ENCODE results near the gene U2AF1L4.

U2AF1L4 gene

DNA sequence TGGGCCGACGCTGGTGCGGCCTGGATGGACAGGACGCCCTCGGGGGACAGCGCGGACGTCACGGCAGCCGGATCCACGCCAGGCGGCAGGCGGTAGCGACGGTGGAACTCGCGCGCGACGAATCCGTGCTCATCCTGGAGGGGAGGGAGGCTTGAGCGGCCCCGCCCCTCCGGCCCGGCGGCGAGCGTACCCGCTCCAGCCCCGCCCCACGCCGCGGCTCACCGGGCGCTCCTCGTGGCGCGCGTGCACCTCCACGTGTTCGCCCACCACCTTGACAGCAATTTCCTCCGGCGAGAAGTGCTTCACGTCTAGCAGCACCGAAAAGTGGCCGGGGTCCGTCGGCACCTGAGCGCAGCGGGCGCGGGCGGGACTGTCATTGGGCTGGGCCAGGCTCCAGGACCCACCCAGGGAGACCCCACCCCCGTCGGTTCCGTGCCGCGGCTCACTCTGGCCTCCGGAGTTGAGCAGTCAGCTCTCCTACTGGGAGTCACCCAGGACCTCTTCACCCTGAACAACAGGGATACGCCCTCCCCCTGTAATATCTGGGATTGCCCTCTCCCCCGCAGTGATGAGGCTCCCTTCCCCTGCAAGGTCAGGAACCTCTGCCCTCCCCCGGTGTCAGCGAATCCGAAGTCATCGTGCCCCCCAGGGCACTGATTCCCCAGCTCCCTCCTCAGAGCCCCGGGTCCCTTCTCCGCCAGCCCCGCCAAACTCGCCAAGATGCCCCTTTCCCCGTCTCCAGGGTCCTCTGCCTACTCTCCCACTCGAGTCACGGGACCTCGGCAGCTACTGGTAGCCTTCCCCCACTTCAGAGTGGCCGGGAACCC is 10.5 kb upstream of the U2AF1L4 start:
- Histone ChIP-seq H3K27me3 (ENCODE audit: insufficient read depth, low read length) (no peaks in the 10 kb centered on the region), H2AFZ (ENCODE audit: low read length, unreplicated experiment) (peak overlapping the region; percentile 25), H3K4me3 (ENCODE audit: low read depth, low read length) (peak overlapping the region; percentile 93), H3K79me2 (ENCODE audit: control insufficient read depth, insufficient read depth, low read length, unreplicated experiment) (peaks cover 12% of the 10 kb centered on the region), H3K36me3 (ENCODE audit: insufficient read depth, low read length) (0 out of 2 replicates have a peak, but pooled peaks cover 3% of the 10 kb centered on the region), H3K27ac (ENCODE audit: low read depth, low read length) (peak overlapping the region; percentile 95), H3K4me1 (ENCODE audit: control insufficient read depth, insufficient read depth, low read length, unreplicated experiment) (peaks cover 18% of the 10 kb centered on the region)

- H3K4me1 ChIP-seq (ENCODE audit: control insufficient read depth, insufficient read depth, low read length, unreplicated experiment) = peaks cover 18% of the 10 kb centered on the region
- H3K36me3 ChIP-seq (ENCODE audit: insufficient read depth, low read length) = no peaks in the 10 kb centered on the region
- H2AFZ ChIP-seq (ENCODE audit: low read length, unreplicated experiment) = peak overlapping the region; percentile 25
- H3K79me2 ChIP-seq (ENCODE audit: control insufficient read depth, insufficient read depth, low read length, unreplicated experiment) = peaks cover 12% of the 10 kb centered on the region
- no peaks in the 10 kb centered on the region for H3K27me3 ChIP-seq (ENCODE audit: insufficient read depth, low read length)
- H3K27ac ChIP-seq (ENCODE audit: low read depth, low read length) = peak overlapping the region; percentile 72
- peak overlapping the region; percentile 93 for H3K4me3 ChIP-seq (ENCODE audit: low read depth, low read length)
These were observed 9.9 kb upstream of the U2AF1L4 start for GRCh38 chr19:35755131-35755549.

DNA sequence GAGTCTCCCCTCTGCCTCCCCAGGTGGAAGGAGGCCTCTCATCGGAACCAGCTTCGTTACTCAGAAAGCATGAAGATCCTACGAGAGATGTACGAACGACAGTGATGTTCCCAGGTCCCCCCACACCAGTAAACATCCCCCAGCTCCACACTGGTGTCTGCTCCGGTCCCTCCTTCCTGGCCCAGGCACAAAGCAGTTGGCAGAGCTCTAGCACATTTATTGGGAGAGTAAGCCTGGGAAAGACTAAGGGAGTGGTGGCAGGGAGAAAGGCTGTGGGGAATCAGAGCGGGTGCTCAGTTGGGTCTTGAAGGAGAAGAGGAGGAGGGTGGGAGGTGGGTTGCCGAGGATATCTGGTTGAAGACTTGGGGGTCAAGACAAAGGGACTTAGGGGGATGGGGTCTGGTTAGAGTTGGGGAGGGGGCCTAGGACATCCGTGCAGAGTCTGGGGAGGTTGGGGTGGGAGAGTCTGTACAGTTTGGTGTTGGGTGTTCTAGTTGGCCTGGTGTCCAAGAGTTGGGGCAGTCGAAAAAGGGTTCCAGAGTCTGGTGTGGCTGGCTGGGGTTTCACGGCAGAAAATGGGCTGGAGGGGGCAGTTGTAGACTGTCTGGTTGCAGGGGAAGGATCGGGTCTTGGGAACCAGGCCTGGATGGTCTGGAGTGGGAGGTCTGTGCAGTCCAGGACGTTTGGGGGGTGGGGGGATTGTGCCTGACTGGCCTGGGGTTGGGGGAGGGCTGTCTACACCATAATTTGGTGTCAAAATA is 9.3 kb upstream of the U2AF1L4 start:
- Histone ChIP-seq H3K27ac (ENCODE audit: low read depth, low read length) (peak overlapping the region; percentile 72), H3K79me2 (ENCODE audit: control insufficient read depth, insufficient read depth, low read length, unreplicated experiment) (peaks cover 8% of the 10 kb centered on the region), H2AFZ (ENCODE audit: low read length, unreplicated experiment) (no peak overlapping the region), H3K4me3 (ENCODE audit: low read depth, low read length) (peak overlapping the region; percentile 93), H3K4me1 (ENCODE audit: control insufficient read depth, insufficient read depth, low read length, unreplicated experiment) (peaks cover 18% of the 10 kb centered on the region), H3K36me3 (ENCODE audit: insufficient read depth, low read length) (no peaks in the 10 kb centered on the region), H3K27me3 (ENCODE audit: insufficient read depth, low read length) (no peaks in the 10 kb centered on the region)

DNA sequence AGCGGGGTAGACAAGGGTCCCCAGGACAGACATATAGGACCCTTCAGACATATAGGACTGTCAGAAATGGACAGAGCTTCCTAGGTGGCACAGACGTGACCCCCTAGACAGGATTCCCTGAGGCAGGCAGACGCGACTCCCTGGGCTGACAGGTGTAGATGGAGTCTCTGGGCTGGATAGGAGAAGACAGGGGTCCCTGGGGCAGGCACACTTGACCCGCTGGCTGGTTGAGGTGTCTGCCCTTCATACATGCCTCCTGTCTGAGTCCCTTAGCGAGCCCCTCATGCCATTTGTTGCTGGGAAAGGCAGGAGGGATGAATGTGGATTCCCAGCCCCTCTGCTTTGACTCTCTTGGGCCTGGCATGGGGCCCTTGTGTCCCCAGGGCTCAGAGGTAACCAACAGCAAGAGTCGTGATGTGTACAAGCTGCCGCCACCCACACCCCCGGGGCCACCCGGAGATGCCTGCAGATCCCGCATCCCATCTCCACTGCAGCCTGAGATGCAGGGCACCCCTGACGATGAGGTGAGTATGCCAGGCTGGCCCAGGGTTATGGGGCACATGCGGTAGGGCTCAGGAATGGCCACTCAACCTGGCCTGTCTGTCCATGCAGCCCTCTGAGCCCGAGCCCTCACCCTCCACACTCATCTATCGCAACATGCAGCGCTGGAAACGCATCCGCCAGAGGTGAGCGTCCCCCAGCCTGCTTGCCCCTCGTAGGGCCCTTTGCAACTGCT is 8.6 kb upstream of the U2AF1L4 start:
- Histone ChIP-seq H3K79me2 (ENCODE audit: control insufficient read depth, insufficient read depth, low read length, unreplicated experiment) (peaks cover 5% of the 10 kb centered on the region), H3K27ac (ENCODE audit: low read depth, low read length) (no peak overlapping the region), H2AFZ (ENCODE audit: low read length, unreplicated experiment) (no peak overlapping the region), H3K27me3 (ENCODE audit: insufficient read depth, low read length) (no peaks in the 10 kb centered on the region), H3K4me3 (ENCODE audit: low read depth, low read length) (no peak overlapping the region), H3K36me3 (ENCODE audit: insufficient read depth, low read length) (no peaks in the 10 kb centered on the region), H3K4me1 (ENCODE audit: control insufficient read depth, insufficient read depth, low read length, unreplicated experiment) (peaks cover 13% of the 10 kb centered on the region)

- H3K27ac ChIP-seq (ENCODE audit: low read depth, low read length) = no peak overlapping the region
- H2AFZ ChIP-seq (ENCODE audit: low read length, unreplicated experiment) = no peak overlapping the region
- peaks cover 14% of the 10 kb centered on the region for H3K4me1 ChIP-seq (ENCODE audit: control insufficient read depth, insufficient read depth, low read length, unreplicated experiment)
- H3K79me2 ChIP-seq (ENCODE audit: control insufficient read depth, insufficient read depth, low read length, unreplicated experiment) = peaks cover 5% of the 10 kb centered on the region
- no peaks in the 10 kb centered on the region for H3K36me3 ChIP-seq (ENCODE audit: insufficient read depth, low read length)
- H3K4me3 ChIP-seq (ENCODE audit: low read depth, low read length) = no peak overlapping the region
- no peaks in the 10 kb centered on the region for H3K27me3 ChIP-seq (ENCODE audit: insufficient read depth, low read length)
These were observed 7.6 kb upstream of the U2AF1L4 start for GRCh38 chr19:35752746-35753350.

DNA sequence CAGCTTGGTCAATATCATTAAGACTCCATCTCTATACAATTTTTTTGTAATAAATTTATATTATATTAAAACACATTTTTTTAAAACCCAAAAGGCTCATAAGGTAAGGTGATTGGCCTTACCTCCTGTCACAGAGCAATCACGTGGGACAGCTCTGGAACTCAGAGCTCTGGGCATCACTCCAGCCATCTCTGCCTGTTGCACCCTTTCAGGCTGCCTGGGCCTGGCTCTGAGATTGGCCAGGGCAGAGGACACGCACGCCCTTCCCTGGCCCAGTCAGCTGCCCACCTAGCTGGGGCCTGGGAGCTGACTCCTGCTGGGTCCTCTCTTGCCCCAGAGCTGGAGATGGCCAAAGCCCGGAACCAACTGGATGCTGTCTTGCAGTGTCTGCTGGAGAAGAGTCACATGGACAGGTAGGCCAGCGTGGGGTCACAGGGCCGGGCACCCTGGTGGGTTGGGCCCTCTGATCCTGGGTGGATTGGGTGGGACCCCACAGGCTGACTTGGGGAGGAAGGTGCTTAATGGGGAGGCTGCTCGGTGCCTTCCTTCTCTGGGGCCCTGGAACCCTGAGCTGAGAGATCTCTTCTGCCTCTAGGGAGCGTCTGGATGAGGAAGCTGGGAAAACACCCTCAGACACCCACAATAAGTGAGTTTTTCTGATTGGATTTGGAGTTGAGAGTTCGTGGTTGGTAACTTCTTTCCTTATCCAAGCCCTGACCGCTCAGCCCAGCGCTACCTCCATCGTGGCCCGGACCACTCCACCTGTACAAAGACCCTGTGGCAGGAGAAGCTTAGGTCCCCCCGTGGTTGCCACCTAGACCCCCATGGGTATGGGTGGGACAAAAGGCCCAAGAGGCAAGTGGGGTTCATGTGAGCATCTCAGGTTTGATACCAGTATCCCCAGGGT is 6.9 kb upstream of the U2AF1L4 start:
- H3K27me3 ChIP-seq (ENCODE audit: insufficient read depth, low read length) = no peaks in the 10 kb centered on the region
- peaks cover 14% of the 10 kb centered on the region for H3K4me1 ChIP-seq (ENCODE audit: control insufficient read depth, insufficient read depth, low read length, unreplicated experiment)
- no peak overlapping the region for H3K27ac ChIP-seq (ENCODE audit: low read depth, low read length)
- H3K79me2 ChIP-seq (ENCODE audit: control insufficient read depth, insufficient read depth, low read length, unreplicated experiment) = peaks cover 5% of the 10 kb centered on the region
- no peak overlapping the region for H2AFZ ChIP-seq (ENCODE audit: low read length, unreplicated experiment)
- H3K4me3 ChIP-seq (ENCODE audit: low read depth, low read length) = no peak overlapping the region
- no peaks in the 10 kb centered on the region for H3K36me3 ChIP-seq (ENCODE audit: insufficient read depth, low read length)

DNA sequence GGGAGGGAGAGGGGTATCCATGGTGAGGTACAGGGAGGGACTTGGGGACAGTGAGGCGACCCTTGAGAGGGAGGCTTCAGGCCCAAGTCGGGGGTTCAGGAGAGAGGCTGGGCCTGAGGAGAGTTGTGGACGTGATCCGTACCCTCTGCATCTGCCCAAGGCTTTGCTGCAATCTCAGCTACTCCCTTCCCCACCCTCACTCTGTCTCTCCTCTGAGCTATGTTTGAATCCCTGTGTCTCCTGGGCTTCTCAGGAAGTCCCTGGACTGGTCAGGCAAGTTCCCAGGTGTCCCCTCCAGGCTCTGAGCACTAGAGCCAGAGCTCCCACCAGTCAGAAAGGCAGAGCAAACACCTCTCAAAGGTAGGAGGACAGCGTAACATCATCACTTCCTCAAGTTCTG is 4.9 kb upstream of the U2AF1L4 start:
- Histone ChIP-seq H3K36me3 (ENCODE audit: insufficient read depth, low read length) (no peaks in the 10 kb centered on the region), H3K27me3 (ENCODE audit: insufficient read depth, low read length) (no peaks in the 10 kb centered on the region), H3K27ac (ENCODE audit: low read depth, low read length) (no peak overlapping the region), H2AFZ (ENCODE audit: low read length, unreplicated experiment) (no peak overlapping the region), H3K79me2 (ENCODE audit: control insufficient read depth, insufficient read depth, low read length, unreplicated experiment) (peaks cover 18% of the 10 kb centered on the region), H3K4me1 (ENCODE audit: control insufficient read depth, insufficient read depth, low read length, unreplicated experiment) (peaks cover 14% of the 10 kb centered on the region), H3K4me3 (ENCODE audit: low read depth, low read length) (no peak overlapping the region)

DNA sequence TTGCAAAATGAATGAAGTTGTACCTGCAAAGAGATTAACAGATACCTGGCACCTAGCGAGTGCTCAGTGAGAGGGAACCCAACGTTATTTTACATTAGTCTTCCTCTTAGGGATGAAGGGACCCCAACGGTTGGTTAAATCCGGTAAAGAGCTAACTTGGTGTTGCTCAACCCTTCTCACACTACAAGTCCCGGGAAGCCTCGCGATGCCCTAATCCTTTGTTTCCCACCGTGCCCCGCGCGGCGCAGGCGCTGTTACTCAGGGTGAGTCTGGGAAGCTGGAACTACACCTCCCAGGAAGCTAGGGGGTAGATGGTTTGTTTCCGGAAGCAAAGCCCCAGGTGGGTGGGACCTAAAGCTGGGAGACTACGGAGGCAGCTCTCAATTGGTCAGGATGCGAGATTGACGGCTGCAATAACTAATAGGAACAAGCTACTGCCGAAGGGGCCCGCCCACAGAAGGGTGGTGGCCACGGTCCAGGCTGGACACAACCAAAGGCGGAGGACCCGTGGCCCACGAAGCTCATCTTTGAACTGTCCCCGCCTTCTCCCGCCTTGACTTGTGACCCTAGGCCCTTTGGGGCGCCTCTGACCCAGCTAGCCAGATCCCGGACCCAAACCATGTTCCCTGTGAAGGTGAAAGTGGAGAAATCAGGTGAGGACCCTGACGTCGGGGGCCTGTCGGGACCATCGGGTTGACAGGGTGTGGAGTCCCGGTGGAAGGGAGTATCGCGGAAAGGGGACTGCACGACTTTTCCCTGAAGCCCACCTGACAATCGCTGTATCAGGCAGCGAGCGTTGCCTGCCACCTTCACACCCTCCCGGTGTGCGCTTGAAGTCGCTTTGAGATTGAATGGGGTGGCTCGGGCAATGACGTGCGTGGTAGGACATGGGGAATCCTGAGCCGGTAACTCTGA is 3.1 kb upstream of the U2AF1L4 start, which contains the start of gene LIN37:
LIN37 (plus strand) TSS at position 471 of the 915 bp plus-strand sequence; CDS start at position 620, 149 bp downstream.
- peaks cover 10% of the 10 kb centered on the region for H3K4me1 ChIP-seq (ENCODE audit: control insufficient read depth, insufficient read depth, low read length, unreplicated experiment)
- H3K27ac ChIP-seq (ENCODE audit: low read depth, low read length) = no peak within 1 kb of the TSS
- H3K27me3 ChIP-seq (ENCODE audit: insufficient read depth, low read length) = no peaks in the 10 kb centered on the region
- H2AFZ ChIP-seq (ENCODE audit: low read length, unreplicated experiment) = peak within 1 kb of the TSS; percentile 88
- H3K79me2 ChIP-seq (ENCODE audit: control insufficient read depth, insufficient read depth, low read length, unreplicated experiment) = peaks cover 18% of the 10 kb centered on the region
- no peaks in the 10 kb centered on the region for H3K36me3 ChIP-seq (ENCODE audit: insufficient read depth, low read length)
- H3K4me3 ChIP-seq (ENCODE audit: low read depth, low read length) = peak within 1 kb of the TSS; percentile 91

DNA sequence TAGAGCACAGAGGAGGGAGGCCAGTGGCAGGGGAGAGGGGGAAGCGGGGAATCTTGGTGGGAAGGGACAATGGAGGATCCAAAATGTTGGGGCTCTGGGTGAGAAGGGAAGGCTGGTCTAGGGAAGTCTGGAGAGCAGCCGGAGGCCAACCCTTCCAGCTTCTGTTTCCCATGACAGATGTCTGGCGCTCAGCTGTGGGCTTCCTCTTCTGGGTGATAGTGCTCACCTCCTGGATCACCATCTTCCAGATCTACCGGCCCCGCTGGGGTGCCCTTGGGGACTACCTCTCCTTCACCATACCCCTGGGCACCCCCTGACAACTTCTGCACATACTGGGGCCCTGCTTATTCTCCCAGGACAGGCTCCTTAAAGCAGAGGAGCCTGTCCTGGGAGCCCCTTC is 1.3 kb upstream of the U2AF1L4 start:
- H3K4me1 ChIP-seq (ENCODE audit: control insufficient read depth, insufficient read depth, low read length, unreplicated experiment) = peaks cover 10% of the 10 kb centered on the region
- peak overlapping the region; percentile 100 for H3K4me3 ChIP-seq (ENCODE audit: low read depth, low read length)
- H3K79me2 ChIP-seq (ENCODE audit: control insufficient read depth, insufficient read depth, low read length, unreplicated experiment) = peaks cover 18% of the 10 kb centered on the region
- H3K36me3 ChIP-seq (ENCODE audit: insufficient read depth, low read length) = no peaks in the 10 kb centered on the region
- H3K27me3 ChIP-seq (ENCODE audit: insufficient read depth, low read length) = no peaks in the 10 kb centered on the region
- H2AFZ ChIP-seq (ENCODE audit: low read length, unreplicated experiment) = no peak overlapping the region
- no peak overlapping the region for H3K27ac ChIP-seq (ENCODE audit: low read depth, low read length)

Measured in ACC112 (cell line).